ENCODE data around the gene RGR.

- TF ChIP-seq POLR2AphosphoS5 (IDR thresholded peaks at IDR 0.05; ENCODE audit: low read depth, low read length) (no peak), TAF1 (IDR thresholded peaks at IDR 0.05; ENCODE audit: low read depth, low read length) (no peak), POLR2A (IDR thresholded peaks at IDR 0.05; ENCODE audit: low read depth, low read length) (no peak), SPI1 (IDR thresholded peaks at IDR 0.05; ENCODE audit: low read depth, low read length) (no peak)
Observed at GRCh38 chr10:84208023-84208422, 36.8 kb upstream of the RGR start.

All from GM12891 (cell line).